ENCODE results near the gene HTR6. TPM values are rescaled to one million over a fixed set of nuclear protein-coding genes. Genes with fewer than 3 reads are reported as not detected.

Gene HTR6
- total RNA-seq, 4 donors from 2014 or later: not detected

DNA sequence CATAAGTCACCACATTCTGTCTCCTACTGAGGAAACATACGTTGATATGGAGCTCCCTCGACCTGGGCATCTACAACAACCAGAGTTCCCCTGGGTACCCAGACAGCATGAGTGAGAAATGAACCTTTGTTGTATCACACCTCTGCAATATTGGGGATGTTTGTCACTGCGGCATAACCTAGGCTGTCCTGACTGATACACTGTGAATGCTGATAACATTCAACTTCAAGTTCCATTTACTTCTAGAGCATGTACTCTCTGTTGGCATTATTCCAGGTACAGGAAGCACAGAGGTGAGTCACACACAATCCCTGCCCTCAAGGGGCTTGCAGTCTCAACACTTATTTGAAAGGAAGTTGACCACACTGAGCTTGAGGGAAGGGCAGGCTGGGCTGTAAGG is 65.6 kb downstream of the HTR6 start:
- Histone ChIP-seq H3K27me3 (no peaks in the 10 kb centered on the region), H3K27ac (no peak overlapping the region), H3K4me3 (no peak overlapping the region), H3K9me3 (no peaks in the 10 kb centered on the region), H3K36me3 (no peaks in the 10 kb centered on the region), H3K4me1 (peaks cover 5 to 17% of the 10 kb centered on the region in 2 donors)
- in situ Hi-C loops (cut with MboI; ENCODE audit: low sequenced_read_pairs in 4 of 4) (no loop called here), intact Hi-C loops (cut with DNase I; ENCODE audit: low total_unique reads) (no loop called here)
- ATAC-seq (no peak), DNase-seq (no peak)
- no peak for TF ChIP-seq POLR2A (IDR thresholded peaks at IDR 0.05)
- TF ChIP-seq, protein P1, sequence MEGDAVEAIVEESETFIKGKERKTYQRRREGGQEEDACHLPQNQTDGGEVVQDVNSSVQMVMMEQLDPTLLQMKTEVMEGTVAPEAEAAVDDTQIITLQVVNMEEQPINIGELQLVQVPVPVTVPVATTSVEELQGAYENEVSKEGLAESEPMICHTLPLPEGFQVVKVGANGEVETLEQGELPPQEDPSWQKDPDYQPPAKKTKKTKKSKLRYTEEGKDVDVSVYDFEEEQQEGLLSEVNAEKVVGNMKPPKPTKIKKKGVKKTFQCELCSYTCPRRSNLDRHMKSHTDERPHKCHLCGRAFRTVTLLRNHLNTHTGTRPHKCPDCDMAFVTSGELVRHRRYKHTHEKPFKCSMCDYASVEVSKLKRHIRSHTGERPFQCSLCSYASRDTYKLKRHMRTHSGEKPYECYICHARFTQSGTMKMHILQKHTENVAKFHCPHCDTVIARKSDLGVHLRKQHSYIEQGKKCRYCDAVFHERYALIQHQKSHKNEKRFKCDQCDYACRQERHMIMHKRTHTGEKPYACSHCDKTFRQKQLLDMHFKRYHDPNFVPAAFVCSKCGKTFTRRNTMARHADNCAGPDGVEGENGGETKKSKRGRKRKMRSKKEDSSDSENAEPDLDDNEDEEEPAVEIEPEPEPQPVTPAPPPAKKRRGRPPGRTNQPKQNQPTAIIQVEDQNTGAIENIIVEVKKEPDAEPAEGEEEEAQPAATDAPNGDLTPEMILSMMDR (IDR thresholded peaks at IDR 0.05 in 4 of 5, conservative IDR thresholded peaks at IDR 0.05 in 1 of 5): no peak

Other genes starting within 250 kb of the HTR6 start
- 10 to 100 TPM; 48.6 to 93.8 (median 74.9) TPM for gene CAPZB, start 179.3 kb upstream of the HTR6 start, total RNA-seq
- gene NBL1, start 20.6 kb upstream of the HTR6 start, total RNA-seq: 10 to 100 TPM in 3 of 4 donors, 1 to 10 TPM in 1; 7.9 to 20.3 (median 16.3) TPM
- 1 to 10 TPM in 3 of 4 donors, under 1 TPM in 1; 0.95 to 3.9 (median 2.4) TPM for gene TMCO4, start 135.0 kb downstream of the HTR6 start, total RNA-seq
- gene RNF186, start 150.4 kb downstream of the HTR6 start, total RNA-seq: under 1 TPM in 1 of 4 donors, not detected in 3; 0.24 TPM
- 1 to 10 TPM; 3.3 to 7.9 (median 4.4) TPM for gene OTUD3, start 217.5 kb downstream of the HTR6 start, total RNA-seq

All from gastrocnemius medialis (tissue), 4 donors.